Measurements from ENCODE around the gene LBH.

DNA sequence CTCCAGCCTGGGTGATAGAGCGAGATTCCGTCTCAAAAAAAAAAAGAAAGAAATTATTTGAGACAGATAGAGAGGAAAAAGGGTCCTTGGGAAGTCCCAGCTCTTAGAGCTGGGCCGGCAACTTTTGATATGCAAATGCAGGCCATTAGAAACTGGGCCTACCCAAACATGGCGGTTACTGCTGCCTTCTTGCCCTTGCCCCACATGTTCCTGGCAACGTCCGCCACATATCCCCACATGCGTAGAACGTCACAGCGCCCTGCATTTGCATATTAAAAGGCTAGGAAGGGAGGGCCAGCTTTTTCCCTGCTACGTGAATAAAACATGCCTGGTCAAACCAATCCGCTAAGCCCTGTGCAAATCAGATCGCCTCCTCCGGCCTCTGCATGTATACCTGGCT, 40.7 kb upstream of the LBH start:
- TF ChIP-seq EZH2 (IDR thresholded peaks at IDR 0.05; ENCODE audit: insufficient read depth, poor library complexity, severe bottlenecking) = no peak
- no peak for TF ChIP-seq EZH2phosphoT487 (IDR thresholded peaks at IDR 0.05; ENCODE audit: insufficient read depth, low read depth)

Measured in GM23248 (cell line).